ENCODE results near the gene APIP.
"Not testable (repeated sequence)": the region's sequence is repeated elsewhere in the genome, so short reads cannot be mapped to it uniquely, and the experiment has no call there.

Gene APIP

DNA sequence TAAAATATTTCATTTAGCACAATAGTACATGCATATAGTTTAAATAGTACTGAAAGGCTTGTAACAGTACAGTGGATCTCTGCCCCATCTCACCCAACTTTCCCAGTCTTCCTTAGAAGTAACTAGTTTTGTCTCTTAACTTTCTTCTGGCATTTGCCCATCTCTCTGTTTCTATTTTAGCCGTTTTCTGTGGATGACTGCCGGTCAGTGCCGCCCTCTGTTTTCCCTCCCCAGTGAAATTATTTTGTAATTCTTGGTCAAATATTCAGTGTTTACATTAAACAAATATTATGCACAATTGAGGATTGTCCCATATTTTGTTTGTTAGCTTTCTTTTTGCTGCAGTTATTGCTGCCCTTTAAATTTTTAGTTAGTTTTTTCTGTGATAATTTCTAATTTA, 8.5 kb upstream of the APIP start:
- DNase-seq, result no peak

DNA sequence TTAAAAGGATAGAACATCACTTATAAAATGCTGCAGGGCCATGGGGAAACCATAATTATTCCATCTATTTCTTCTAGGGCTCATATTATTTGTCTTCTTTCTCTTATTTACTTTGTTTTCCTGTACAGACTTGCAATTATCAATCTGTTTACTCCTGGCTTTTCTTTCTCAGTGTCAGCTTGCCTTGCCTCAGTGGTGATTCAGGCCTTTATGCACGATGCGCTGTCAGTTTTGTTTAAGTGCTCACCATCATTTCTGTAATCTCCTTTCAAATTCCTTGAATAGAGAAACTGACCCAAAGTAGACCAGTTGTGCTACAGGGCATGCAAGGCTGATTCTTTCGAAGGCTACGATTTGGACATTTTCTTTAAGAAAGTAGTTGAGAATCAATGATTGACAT, 5.0 kb upstream of the APIP start:
- no peak for DNase-seq

DNA sequence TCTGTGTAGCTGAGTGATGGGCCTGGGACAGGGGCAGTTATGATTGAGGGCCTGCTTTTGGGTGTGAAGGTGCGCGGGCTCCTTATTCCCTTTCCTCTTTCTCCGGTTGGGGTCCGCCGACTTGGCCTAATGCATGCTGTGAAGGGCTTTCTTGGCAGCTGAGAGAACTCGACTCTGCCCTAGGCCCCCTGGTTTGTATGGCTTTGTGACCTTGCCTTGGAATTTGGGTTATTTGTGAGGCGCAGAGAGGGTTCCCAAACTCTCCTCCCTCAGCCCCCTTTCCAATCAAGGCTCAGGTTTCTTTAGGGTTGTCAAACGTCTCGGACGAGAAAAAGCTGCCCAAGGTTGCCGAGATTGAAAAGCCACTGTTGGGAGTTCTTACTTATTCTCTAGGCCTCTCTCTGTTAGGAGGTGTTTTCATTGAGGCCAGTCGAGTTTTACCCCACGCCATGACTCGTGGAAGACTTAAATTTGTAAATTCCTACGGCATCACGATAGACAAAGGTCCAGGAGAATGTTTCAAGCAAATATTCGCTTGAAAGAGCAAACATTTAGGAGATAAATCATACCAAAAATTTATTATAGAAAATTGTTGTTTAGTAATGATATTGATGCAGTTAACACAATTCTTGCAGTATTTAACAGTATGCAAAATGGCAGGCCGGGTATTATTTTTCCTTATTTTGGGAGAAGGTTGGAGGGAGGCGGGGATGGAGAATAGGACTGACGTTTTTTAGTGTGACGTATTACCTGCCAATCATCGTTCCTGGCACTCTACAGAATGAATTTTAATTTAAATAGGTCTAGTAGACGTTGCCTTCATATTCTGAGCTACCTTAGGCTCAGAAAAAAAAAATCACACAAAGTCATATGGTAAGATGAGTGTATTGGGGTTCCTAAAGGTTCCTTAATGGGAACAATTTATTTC, 928 bp upstream of the APIP start:
- DNase-seq, result no peak

DNA sequence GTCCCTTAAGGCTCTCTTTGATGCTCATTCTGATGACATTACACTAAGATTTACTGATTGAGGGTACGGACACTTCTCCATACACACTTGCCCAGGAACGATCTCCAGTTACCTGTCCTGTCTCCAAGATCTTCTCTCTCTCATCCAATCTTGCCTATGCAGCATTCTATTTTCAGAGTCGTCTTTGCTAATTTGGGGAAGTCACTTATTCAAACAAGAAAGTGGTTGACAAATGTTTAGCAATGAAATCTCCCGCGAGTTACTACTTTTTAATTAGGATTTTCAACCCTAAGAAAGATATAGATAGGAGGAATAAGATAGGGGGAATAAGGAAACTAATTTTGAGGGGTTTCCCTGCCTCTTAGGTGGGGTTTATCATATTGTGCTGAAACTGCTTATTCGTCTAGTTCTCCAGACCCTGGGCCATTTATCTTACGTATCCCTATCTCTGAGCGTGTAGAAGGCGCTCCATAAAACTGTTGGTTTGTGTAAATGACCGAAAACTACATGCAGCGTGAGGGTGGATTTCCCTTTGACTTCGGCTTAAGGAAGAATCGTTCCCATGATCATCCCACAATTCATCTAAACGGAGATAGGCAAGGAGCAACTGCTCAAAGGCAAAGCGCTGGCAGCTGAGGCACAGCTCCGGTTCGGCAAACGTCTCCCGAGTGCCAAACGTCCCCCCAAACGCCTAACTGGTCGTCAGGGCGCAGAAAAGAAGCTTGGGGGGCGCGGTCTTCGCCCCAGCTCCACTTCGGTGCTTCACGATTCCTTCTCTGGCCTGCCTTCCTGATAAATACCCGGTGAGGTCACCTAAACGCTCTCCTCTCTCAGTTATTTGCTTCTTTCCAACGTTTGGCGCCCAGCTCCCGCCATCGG, 804 bp downstream of the APIP start:
- no peak for DNase-seq

DNA sequence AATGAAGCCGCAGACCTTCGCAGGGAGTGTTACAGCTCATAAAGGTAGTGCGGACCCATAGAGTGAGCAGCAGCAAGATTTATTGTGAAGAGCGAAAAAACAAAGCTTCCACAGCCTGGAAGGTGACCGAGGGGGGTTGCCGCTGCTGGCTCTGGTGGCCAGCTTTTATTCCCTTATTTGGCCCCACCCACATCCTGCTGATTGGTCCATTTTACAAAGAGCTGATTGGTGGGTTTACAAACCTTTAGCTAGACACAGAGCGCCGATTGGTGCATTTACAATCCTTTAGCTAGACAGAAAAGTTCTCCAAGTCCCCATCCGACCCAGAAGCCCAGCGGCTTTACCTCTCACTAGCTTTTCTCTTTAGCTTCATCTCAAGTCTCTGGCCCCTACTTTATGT, 2.6 kb downstream of the APIP start:
- not testable (repeated sequence) for DNase-seq

DNA sequence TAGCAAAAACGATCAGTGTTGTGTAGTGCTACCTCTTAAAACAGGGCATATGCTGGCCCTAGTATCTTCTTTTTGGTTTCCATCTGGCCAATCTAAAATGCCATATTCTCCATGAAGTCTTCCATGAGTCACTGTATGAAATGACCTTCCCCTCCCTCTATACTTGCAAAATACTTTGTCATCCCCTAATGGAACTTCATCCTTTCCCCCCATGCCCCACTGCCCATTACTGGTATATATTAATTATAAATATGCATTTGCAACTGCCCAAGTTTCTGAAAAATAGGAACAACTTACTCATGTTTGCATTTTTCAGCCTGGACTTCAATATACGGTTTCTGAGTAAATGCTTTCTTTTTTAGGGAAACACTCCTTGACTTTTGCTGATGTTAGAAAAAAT, 4.5 kb downstream of the APIP start:
- no peak for DNase-seq

DNA sequence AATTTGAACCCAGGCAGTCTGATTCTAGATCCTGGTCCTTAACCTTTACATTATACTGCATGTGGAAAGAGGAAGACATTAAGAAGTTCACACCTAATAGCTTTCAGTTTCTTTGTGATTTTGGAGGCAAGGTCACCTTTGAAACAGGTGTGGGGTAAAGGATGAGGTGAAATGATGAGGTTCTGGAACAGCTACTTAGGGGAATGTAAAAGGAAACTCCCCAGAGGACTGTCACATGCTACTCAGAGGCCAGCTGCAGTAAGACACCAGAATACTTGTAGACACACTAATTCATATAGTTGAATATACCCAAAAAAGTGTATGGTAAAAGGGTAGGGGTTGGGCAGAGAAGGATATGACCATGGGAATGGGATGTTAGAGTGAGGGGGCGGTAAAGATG, 5.4 kb downstream of the APIP start:
- no peak for DNase-seq

DNA sequence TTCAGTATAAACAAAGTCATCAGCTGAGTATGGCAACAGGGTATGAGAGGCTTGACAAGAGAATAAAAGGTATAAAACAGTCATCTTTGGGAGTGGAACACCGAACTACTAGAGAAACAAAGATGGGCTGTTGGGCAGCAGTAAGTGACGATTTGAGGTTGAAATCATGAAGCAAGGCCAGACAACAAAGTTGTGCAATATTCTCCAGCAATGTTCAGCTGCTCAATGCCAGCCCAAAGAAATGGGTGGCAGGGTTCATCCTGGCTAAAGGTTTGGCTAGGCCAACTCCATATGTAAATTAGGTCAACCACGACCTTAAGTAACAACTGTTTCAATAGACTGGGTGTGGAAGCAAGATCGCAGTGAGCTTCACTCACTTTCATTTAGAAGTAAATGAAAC, 6.2 kb downstream of the APIP start:
- no peak for DNase-seq

DNA sequence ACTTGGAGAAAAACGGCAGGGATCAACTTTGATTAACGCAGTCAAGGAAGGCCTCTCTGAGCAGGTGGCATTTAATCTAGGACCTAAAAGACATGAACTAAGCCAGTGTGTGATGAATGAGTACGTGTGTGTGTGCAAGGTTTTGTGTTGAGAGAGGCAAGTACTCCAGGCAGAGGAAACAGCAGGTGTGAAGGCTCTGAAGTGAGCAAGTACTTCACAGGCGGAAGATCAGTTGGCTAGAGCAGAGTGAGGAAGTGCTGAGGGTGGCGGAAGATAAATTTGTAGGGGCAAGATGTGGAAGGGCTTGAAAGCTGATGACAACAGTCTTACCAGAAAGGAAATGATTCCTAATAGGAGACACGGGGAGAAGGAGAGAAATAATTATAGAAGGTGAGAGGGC, 6.8 kb downstream of the APIP start:
- DNase-seq, result no peak

DNA sequence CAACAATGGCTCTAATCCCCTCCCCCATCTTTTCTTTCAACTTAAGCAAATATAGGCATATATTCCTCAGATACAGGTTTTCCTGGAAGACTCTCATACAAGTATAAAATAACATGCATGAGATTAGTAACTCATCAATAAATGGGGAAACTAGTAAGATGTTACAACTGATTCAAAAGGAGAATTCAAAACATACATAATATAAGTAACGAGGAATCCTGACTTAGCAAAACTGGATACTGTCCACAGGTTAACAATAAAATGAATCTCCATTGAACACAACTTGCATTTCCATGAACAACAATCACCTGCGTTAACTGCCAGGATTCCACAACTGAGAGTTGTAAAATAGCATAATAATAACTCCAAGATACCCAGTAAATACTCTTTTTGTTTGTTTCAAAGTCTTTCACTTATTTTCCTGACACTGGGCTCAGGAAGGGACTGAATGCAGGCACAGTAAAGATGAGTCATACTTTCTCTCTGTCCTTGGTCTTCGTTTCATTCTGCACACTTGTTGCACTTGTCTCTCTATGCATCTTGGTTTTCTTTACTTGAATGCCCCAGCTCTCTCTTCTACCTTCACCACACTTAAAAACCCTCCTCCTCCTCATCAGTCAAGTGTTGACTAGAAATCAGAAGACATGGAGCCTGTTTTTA, 8.1 kb downstream of the APIP start:
- no peak for DNase-seq

DNA sequence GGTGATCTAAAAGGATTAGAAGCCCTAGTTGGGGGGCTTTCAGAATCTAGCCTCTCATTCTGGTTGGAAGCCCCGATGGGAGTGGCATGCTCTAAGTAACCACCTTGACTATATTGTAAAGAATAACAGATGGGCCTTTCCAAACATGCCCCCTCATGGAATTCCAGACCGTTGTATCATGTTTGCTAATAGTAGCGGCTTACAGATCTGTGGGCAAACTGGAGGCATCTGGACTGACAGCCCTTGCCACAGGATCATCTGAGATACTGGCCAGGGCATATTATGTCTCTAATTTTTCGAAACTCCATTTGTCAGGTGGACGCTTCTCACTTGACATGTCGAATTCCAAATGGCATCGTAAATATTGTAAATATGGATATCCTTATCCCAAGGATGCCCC, 10.5 kb downstream of the APIP start:
- DNase-seq, result no peak

DNA sequence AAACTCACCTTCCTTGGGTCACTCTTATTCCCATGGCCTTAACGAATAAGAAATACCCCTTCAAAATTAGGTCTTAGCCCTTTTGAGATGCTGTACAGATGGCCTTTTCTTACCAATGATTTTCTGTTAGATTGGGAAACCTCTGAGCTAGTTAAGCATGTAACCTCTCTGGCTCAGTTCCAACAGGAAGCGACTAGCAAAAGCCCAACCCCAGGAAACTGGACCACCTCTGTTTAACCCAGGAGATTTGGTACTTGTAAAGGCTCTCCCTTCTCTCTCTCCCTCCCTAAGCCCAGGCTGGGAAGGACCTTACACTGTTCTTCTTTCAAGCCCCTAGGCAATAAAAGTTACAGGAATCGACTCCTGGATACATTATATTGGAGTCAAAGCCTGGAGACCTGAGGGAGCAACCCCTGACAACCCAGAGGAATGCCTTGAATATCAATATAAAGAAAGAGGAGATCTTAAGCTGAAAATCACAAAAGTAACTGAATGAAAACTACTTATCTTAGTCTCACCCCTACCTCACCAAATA, 11.7 kb downstream of the APIP start:
- no peak for DNase-seq

DNA sequence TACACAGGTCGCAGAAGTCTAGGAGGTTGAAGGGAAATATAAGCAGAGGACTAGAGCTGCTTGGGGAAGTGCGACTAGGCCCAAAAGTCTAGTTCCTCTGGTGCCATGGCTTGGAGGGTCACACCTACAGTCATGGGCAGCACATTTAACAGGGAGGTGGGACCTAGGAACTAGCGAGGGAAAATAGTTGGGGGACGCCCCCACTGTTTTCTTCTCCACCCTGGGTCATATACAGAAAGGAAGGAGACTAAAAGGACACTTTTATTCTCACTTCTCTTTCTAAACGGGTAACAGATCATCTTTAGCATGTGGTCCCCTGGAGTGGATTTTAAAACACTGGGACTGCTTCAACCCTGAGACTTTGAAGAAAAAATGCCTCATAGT, 16.6 kb downstream of the APIP start:
- no peak for DNase-seq

DNA sequence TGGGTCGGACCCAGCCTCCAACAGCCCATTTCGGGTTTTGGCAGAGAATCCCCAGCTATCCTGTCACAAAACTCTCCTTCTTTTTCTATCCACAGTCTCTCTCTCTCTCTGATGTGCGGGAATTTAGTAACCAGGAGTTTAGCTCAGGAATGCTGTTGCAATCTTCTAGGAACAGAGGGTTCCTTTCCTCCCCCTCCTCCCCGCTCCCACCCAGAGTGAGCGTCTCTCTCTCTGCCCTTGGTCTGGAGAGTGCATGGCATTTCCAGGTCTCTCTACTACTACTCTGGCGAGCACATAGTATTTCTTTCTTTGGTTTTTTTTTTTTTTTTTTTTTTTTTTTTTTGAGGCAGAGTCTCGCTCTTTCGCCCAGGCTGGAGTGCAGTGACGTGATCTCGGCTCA, 17.7 kb downstream of the APIP start:
- no peak for DNase-seq

DNA sequence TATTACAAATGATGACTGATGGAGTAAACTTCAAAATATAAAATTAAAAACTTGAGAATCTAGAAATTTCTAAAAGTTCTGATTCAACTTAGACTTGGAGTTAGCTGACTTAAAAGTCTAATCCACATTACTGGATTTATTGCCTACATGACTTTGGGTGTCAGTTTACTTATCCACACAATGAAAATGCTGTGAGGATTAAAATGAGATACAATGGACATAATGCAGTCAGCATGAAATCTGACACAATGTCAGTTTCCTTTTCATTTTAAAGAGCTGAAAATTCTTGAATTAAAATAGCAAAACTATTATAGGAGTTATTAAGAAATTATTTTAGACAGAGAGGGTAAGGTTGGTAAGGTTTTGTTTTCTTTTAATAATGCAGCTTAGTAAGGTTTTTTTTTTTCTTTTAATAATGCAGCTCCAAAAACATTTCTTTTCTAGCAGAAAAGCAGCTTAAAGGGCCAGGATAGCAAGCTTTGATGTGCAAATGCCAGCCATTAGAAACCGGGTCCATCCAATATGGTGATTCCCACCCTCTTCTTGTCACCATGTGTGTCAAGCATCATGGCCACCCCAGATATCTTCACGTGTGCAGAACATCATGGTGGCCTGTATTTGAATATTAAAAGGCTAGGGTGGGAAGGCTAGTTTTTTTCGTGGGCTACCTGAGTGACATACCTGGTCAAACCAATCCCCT, 18.9 kb downstream of the APIP start:
- no peak for DNase-seq

DNA sequence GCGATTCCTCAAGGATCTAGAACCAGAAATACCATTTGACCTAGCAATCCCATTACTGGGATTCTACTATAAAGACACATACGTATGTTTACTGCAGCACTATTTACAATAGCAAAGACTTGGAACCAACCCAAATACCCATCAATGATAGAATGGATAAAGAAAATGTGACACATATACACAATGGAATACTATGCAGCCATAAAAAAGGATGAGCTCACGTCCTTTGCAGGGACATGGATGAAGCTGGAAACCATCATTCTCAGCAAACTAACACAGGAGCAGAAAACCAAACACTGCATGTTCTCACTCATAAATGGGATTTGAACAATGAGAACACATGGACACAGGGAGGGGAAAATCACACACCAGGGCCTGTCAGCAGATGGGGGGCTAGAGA, 20.0 kb downstream of the APIP start:
- DNase-seq, result not testable (repeated sequence)

DNA sequence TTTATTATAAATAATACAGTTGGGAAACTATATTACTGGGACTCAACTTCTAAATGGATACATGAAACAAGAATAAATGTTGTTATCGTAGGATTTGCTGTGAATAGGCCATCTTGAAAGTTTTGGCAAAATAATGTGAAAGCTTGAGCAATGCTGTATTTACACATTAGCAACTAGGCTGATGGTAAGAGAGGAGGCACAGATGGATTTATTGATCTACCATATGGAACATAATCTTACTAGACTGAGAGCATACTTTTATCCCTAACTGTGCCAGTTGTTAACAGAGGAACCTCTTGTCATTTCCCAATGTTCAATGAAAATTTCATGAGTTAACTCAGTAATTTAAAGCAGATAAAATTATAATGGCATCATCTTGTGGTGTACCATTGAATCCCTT, 22.8 kb downstream of the APIP start:
- peak; percentile 15 for DNase-seq

DNA sequence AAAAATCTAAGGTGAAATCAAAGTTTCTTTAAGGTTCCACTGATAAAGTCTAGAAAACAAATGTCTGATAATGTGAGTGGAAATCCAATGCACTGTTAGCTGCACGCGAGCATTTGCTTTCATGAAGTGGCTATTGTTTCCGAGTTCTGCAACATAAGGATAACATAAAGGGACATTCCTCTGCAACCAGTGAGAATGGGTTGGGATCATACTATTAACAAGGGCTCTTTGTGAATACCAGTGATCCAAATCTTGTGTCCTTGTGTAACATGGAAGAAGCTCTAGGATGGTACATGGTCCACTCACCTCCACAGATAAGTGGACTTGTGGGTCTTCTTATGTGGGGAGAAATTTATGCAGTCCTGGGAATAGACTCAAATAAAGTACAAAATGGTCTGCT, 24.6 kb downstream of the APIP start:
- DNase-seq, result no peak

DNA sequence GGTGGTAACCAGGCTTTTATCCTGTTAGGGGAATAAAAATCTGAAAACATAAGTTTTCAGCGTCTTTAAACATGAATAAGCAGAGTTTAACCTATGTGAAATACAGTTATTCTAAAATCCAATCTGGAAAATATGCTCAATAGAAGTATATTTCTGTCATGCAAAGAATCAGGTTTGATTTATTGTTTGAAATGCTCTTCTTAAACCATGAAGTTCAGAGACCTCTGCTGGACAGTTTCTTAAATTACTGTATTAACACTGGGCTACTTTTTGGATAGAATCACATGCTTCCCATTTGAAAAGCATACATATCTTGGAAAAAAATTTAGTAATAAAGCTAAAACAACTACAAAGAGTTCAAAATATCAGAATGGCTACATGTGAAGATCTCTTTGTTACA, 25.4 kb downstream of the APIP start:
- peak; percentile 46 for DNase-seq

DNA sequence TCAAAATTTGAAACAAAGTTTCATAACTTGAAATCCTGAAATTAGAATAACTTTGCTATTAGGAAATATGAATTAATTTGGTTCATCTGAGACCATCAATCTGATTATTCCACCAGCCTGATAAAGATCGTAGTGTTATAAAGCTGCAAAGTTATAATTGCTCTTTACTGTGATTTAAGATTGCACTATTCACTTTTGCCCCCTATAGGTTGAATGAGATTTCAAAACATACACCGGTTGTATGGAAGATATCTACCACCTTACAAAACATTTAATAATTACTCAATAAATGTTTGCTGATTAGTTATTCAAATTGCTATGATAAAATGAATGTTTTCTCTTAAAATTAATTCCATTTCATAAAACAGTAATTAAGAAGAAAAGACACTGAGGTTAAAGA, 26.1 kb downstream of the APIP start:
- peak; percentile 1 for DNase-seq

DNA sequence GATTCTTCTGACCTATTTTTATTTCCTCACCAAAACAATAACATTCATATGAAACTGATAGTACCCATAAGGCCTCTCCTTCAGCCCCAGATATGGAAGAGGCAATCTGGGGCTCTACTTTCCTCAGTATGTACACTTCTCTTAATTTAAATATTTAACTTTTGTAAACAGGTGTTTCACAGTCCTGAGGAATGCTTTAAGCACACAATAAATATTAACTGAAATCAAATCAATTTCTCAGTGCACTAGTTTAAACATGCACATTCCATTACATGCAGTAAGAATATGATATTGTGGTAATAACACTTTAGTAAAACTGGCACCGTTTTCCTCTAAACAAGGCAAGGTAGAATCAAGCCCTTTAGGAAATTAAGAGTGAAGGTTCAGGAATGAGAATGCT, 28.9 kb downstream of the APIP start:
- no peak for DNase-seq

DNA sequence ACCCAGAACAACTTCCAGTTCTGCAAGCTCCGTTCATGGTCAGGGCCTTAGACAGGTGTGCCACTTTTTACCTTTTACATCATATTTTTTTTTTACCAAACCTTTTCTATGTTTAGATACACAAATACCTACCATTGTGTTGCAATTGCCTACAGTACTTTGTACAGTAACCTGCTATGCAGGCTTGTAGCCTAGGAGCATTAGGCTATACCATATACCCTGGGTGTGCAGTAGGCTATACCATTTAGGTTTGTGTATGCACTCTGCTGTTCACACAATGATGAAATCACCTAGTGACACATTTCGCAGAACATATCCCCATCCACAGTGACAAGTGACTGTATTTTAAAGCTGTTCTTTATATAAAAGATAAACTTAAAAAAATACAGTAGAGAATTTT, 29.6 kb downstream of the APIP start:
- no peak for DNase-seq

DNA sequence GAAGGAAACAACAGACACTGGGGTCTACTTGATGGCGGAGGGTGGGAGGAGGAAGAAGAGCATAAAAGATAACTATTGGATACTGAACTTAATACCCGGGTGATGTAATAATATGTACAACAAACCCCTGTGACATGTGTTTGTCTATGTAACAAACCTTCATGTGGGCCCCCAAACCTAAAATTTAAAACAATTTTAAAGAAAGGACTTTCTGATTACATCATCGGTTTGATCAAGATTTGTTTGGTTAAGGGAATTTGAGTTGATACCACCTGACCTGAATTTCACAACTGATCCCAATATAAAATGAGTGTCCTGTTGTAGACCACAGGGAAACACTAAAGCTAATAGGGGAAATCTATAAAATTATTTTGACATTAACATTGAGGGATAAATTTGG, 34.3 kb downstream of the APIP start:
- no peak for DNase-seq
